NT2/D1 (cell line): Measurements from ENCODE around the gene MEST.
"Not testable (repeated sequence)": the region's sequence is repeated elsewhere in the genome, so short reads cannot be mapped to it uniquely, and the experiment has no call there.

Experiments used
- DNase-seq: peaks from one replicate; pipeline ENCODE4 v3.0.0-alpha.2; 2011; ENCODE audit warnings: low read depth, low spot score
- H3K27me3 ChIP-seq: 2 replicates; pipeline ENCODE4 v1.6.0; 2011; ENCODE audit warnings: mild to moderate bottlenecking; ENCODE audit not compliant: insufficient read length, insufficient read depth
- H3K36me3 ChIP-seq: 2 replicates; pipeline ENCODE4 v1.6.1; 2011; ENCODE audit warnings: mild to moderate bottlenecking, low read length, mixed read lengths; ENCODE audit not compliant: insufficient read depth, insufficient read length
- H3K4me1 ChIP-seq: 2 replicates; pipeline ENCODE4 v1.5.1; 2011; ENCODE audit not compliant: insufficient read depth, insufficient read length
- H3K4me3 ChIP-seq: 2 replicates; pipeline ENCODE4 v1.5.1; 2011; ENCODE audit warnings: low read depth; ENCODE audit not compliant: insufficient read length
- H3K9ac ChIP-seq: 2 replicates; pipeline ENCODE4 v1.6.0; 2011; ENCODE audit warnings: low read depth; ENCODE audit not compliant: insufficient read length
- H3K9me3 ChIP-seq: 2 replicates; pipeline ENCODE4 v1.5.1; 2011; ENCODE audit warnings: mild to moderate bottlenecking, low read length; ENCODE audit not compliant: insufficient read depth
- SUZ12 ChIP-seq: IDR thresholded peaks from 2 replicates; pipeline ENCODE4 v1.6.1; 2011; ENCODE audit not compliant: insufficient read length, insufficient read depth; ENCODE audit errors: extremely low read depth
- YY1 ChIP-seq: IDR thresholded peaks from 2 replicates; pipeline ENCODE4 v1.6.1; 2011; ENCODE audit not compliant: insufficient read length, insufficient read depth
- ZNF274 ChIP-seq: IDR thresholded peaks from 2 replicates; pipeline ENCODE4 v1.6.1; 2011; ENCODE audit warnings: mild to moderate bottlenecking, low read depth, low read length

MEST gene

DNA sequence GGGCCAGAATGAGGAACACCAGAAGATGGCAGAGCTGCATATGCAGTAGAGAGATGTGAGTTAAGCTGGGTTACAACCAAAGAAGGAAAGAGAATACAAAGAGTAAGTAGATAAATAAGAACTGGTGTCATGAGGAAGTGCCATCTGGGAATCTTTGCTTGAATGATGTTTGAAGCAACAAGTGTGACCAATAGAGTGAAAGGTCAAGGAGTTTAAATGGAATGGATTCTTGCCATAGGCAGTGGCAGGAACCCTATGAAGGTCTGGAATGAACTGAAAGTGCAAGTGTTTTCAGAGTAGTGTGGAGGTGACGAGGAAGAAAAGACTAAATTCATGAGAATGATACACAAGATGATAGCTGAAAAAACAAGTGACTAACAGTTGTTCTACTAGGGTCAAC is 21.6 kb downstream of the MEST start:
- Histone ChIP-seq H3K4me3 (no peak overlapping the region), H3K9ac (no peak overlapping the region), H3K27me3 (no peaks in the 10 kb centered on the region), H3K9me3 (no peaks in the 10 kb centered on the region), H3K36me3 (peaks cover 8% of the 10 kb centered on the region), H3K4me1 (no peaks in the 10 kb centered on the region)
- no peak for TF ChIP-seq YY1
- TF ChIP-seq ZNF274 = no peak
- TF ChIP-seq SUZ12 = no peak
- no peak for DNase-seq

DNA sequence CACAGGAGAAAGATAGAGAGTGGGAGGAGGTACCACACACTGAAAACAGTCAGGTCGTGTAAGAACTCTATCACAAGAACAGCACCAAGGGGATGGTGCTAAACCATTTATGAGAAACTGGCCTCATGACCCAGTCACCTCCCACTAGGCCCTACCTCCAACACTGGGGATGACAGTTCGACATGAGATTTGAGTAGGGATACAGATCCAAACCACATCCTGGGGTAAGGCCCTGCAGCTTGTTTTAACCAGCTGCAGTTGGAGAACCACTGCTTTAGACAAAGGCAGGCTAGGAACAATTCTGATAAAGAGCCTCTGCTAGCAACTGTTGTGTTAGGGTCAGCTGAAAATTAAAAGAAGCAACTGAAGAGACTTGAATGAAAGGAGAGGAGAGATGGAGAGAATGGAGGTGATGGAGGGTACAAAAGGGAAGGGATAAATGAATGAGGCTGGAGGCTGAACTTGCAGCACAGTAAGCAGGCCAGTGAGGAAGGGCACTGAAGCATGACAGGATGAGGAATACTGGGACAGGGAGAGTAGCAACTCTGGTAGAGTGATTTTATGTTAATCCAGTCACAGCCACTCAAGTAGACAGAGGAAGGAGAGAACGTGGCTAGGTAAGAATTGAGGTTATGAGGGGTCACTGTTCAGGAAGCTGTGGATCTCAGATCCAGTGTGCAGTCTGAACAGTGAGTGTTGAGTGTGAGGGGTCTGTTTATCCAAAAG is 23.6 kb downstream of the MEST start:
- no peak for DNase-seq
- Histone ChIP-seq H3K36me3 (peaks cover 5% of the 10 kb centered on the region), H3K9ac (no peak overlapping the region), H3K9me3 (no peaks in the 10 kb centered on the region), H3K27me3 (no peaks in the 10 kb centered on the region), H3K4me3 (no peak overlapping the region), H3K4me1 (no peaks in the 10 kb centered on the region)
- TF ChIP-seq ZNF274 = no peak
- TF ChIP-seq SUZ12 = no peak
- no peak for TF ChIP-seq YY1

DNA sequence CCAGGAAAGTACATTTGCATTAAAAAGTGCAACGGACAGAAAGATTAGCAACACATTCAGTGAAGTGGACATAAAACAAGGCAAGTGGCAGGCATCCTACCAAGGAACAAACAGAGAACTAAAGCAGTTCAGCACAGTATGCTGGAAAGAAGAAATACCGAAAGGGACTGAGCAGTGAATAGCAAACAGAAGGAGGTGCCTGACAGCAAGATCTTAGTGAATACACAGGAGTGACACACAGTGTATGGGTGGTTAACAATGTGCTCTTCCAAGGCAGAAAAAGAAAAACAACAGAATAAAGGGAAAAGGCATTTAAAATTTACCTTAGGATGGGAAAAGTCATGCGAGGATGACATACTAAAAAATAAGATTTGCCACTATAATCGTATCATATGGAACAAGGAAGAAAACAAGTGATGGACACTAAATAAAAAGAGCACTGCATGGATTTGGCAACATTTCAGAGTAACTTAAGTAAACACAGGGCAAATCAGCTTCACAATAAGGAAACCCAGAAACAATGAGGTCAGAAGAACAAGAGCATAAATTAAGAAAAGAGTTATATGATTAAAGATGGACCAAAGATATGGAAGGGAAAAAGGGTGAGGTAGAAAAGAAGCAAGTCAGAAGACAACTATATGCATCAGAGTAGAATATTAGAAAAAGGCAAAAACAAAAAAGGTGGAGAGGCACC is 29.5 kb downstream of the MEST start:
- Histone ChIP-seq H3K4me1 (no peaks in the 10 kb centered on the region), H3K27me3 (no peaks in the 10 kb centered on the region), H3K4me3 (no peak overlapping the region), H3K36me3 (peaks cover 15% of the 10 kb centered on the region), H3K9ac (no peak overlapping the region), H3K9me3 (no peaks in the 10 kb centered on the region)
- DNase-seq = no peak
- TF ChIP-seq ZNF274 (no peak), YY1 (no peak), SUZ12 (no peak)

DNA sequence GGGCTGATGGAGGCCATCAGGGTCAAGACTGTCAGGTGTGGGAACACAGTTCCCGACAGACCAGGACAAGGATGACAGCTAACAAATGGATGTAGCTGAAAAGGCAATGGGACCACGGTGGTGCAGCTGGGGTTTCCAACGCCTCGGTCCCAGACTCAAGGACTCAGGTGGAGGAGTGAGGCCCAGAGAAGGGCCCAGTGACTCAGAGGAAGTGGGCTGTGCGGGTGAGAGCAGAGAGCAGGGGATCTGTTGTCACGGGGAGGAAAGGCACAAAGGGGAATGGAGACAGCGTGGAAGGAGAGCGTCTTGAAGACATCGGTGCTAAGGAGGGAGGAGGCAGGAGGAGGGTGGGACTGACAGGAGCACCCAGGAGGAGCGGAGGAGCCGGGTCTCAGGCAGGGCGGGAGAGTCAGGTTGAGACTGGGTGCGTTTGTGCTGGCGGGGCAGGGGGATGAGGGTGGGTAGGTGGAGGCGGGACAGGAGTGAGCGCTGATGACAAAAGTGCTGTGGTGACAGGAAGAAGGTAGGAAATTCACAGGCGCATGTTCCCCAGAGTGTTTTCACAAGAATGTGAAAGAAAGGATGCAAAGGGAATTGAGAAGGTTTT is 31.7 kb downstream of the MEST start:
- DNase-seq, H3K4me1 ChIP-seq, H3K27me3 ChIP-seq, H3K4me3 ChIP-seq, H3K9ac ChIP-seq, H3K9me3 ChIP-seq: not testable (repeated sequence)
- H3K36me3 ChIP-seq = peaks cover 13% of the 10 kb centered on the region

DNA sequence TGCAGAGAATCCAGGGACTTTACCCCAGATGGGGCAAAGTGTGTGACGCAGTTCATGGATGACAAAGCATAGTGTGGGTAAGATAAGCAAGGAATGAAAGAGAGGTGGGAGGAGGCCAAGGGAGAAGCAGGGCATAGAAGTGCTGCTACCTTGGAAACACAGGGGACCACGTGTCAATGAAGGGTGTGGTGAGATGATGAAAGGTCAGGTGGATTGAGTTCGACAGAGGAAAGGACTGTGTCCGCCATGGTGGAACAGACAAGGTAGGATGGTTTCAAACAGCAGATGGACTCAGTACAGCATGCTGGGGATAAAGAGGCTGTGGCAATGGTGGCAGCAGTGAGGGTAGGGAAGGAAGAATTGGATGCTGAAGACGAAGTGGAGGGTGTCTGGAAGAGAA is 32.7 kb downstream of the MEST start:
- no peak for TF ChIP-seq SUZ12
- no peak for TF ChIP-seq YY1
- TF ChIP-seq ZNF274 = no peak
- H3K4me1 ChIP-seq = no peaks in the 10 kb centered on the region
- no peak for DNase-seq
- no peak overlapping the region for H3K9ac ChIP-seq
- no peaks in the 10 kb centered on the region for H3K27me3 ChIP-seq
- no peaks in the 10 kb centered on the region for H3K9me3 ChIP-seq
- no peak overlapping the region for H3K4me3 ChIP-seq
- H3K36me3 ChIP-seq = peaks cover 14% of the 10 kb centered on the region

DNA sequence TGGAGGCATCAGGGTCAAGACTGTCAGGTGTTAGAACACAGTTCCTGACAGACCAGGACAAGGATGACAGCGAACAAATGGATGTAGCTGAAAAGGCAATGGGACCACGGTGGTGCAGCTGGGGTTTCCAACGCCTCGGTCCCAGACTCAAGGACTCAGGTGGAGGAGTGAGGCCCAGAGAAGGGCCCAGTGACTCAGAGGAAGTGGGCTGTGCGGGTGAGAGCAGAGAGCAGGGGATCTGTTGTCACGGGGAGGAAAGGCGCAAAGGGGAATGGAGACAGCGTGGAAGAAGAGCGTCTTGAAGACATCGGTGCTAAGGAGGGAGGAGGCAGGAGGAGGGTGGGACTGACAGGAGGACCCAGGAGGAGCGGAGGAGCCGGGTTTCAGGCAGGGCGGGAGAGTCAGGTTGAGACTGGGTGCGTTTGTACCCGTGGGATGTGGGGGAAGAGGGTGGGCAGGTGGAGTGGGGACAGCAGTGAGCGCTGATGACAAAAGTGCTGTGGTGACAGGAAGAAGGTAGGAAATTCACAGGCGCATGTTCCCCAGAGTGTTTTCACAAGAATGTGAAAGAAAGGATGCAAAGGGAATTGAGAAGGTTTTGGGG is 36.0 kb downstream of the MEST start:
- not testable (repeated sequence) for H3K27me3 ChIP-seq, H3K9me3 ChIP-seq, H3K9ac ChIP-seq, DNase-seq, H3K4me3 ChIP-seq, H3K4me1 ChIP-seq
- H3K36me3 ChIP-seq = peaks cover 18% of the 10 kb centered on the region

DNA sequence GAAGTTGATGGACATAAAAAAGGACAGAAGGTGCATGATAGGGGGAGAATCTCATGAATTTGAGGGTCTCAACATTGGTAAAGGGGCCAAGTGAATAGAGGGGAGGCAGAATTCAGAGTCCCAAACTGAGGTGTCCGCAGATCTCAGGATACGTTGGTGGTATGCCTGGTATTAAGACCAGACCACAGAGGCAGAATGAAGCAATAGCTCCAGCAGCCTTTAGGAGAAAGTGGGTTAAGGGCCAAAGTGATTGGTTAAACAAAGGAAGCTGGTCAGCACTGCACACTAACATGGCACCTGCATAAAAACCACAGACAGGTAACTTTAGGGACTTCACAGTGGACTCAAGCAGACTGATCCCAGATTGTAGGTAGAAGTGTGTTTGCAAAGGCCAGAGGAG is 37.5 kb downstream of the MEST start:
- no peak for TF ChIP-seq ZNF274
- no peak for TF ChIP-seq YY1
- Histone ChIP-seq H3K27me3 (no peaks in the 10 kb centered on the region), H3K4me3 (no peak overlapping the region), H3K36me3 (peaks cover 20% of the 10 kb centered on the region), H3K4me1 (no peaks in the 10 kb centered on the region), H3K9me3 (no peaks in the 10 kb centered on the region), H3K9ac (no peak overlapping the region)
- DNase-seq = no peak

DNA sequence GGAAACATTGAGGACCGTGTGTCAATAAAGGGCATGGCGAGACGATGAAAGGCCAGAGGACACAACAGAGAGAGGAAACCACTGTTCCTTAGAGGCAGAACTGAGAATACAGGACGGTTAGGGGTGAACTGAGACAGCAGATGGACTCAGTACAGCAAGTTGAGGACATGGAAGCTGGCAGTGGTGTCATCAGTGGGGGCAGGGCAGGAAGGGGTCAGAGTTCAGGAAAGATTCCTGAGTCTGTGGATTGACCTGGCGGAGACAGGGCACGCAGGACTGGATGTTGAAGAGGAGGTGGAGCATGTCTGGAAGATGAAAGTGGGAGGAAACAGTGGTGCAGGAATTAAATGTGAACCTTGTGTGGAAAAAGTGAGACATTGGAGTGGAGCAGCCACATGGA is 46.0 kb downstream of the MEST start:
- H3K36me3 ChIP-seq = peaks cover 28% of the 10 kb centered on the region
- H3K9ac ChIP-seq, H3K27me3 ChIP-seq, H3K4me3 ChIP-seq, H3K9me3 ChIP-seq, DNase-seq, H3K4me1 ChIP-seq: not testable (repeated sequence)

DNA sequence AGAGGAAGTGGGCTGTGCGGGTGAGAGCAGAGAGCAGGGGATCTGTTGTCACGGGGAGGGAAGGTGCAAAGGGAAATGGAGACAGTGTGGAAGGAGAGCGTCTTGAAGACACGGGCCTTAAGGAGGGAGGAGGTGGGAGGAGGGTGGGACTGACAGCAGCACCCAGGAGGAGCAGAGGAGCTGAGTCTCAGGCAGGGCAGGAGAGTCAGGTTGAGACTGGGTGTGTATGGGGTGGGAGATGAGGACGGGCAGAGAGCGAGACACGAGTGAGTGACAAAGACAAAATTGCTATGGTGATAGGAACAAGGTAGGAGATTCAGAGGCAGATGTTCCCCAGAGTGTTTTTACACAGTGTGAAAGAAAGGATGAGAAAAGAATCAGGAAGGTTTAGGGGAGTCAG is 49.4 kb downstream of the MEST start:
- H3K4me3 ChIP-seq, H3K9ac ChIP-seq, H3K9me3 ChIP-seq, H3K27me3 ChIP-seq, H3K4me1 ChIP-seq, DNase-seq: not testable (repeated sequence)
- H3K36me3 ChIP-seq = peaks cover 24% of the 10 kb centered on the region

DNA sequence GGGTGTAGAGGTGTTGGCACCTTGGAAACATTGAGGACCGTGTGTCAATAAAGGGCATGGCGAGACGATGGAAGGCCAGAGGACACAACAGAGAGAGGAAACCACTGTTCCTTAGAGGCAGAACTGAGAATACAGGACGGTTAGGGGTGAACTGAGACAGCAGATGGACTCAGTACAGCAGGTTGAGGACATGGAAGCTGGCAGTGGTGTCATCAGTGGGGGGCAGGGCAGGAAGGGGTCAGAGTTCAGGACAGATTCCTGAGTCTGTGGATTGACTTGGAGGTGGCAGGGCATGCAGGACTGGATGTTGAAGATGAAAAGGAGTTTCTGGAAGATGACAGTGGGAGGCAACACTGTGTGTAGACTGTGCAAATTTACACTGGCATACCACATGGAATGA is 50.4 kb downstream of the MEST start:
- not testable (repeated sequence) for H3K4me3 ChIP-seq, DNase-seq, H3K27me3 ChIP-seq, H3K9me3 ChIP-seq, H3K9ac ChIP-seq, H3K4me1 ChIP-seq
- peaks cover 20% of the 10 kb centered on the region for H3K36me3 ChIP-seq
